ENCODE measurements around the gene TOB2. TPM values are rescaled to one million over a fixed set of nuclear protein-coding genes. Genes with fewer than 3 reads are reported as not detected.

The TOB2 gene, protein sequence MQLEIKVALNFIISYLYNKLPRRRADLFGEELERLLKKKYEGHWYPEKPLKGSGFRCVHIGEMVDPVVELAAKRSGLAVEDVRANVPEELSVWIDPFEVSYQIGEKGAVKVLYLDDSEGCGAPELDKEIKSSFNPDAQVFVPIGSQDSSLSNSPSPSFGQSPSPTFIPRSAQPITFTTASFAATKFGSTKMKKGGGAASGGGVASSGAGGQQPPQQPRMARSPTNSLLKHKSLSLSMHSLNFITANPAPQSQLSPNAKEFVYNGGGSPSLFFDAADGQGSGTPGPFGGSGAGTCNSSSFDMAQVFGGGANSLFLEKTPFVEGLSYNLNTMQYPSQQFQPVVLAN
- 19.9 and 23.4 TPM in 2 replicates for total RNA-seq (2014; rRNA removed; shearing (Covaris generic))
- polyA plus RNA-seq (2015; cell fraction: cytosol; rRNA removed), result 27.3 and 31.6 TPM in 2 replicates
- 20.5 and 31.5 TPM in 2 replicates for polyA plus RNA-seq (2015; cell fraction: nucleus; rRNA removed)

GRCh38 chr22:41446639-41447434, at the start of gene TOB2:
Gene TOB2, minus strand, starts transcription at chr22:41446801. Its CDS starts 9,456 bp downstream, at chr22:41437345.
- DNase-seq (ENCODE audit: low read depth, low spot score), result peak; percentile 92
- in situ Hi-C loops (cut with HindIII; ENCODE audit: low pct_unique_long_range_greater_than_20kb, low sequenced_read_pairs), result no loop called here

DNA sequence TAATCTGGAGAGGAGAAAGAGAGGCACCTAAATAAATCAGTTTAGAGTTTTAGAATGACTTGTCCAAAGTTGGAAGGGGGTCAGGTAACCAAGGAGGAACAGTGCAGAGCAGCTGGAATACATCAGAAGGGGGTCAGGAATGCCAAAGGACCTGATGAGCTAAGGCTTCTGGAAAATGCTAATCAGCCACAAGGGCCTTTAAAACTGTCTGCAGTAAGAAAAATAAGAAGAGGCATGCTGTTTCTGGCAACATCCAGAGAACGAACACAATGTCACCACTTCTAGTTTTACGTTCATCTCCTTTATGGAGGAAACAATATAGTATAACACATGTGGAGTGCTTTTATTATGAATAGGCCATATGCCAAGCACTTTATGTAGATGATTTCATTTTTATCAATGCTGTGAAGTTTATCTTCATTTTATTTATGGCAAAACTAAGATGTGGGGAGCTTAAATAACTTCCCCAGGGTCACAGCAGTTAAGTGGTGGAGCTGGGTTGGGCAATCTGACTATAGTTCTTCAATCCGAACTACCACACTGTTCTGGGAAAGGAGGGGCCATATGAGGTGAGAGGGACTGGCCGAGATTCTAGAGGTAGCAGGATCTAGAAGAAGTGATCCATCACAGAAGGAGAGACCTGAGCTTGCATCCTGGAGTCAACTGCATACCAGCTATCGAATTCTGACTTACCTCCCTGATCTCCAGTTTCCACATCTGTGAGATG, 44.9 kb upstream of the TOB2 start:
- in situ Hi-C loops (cut with HindIII; ENCODE audit: low pct_unique_long_range_greater_than_20kb, low sequenced_read_pairs), result no loop called here
- DNase-seq (ENCODE audit: low read depth, low spot score), result no peak

- in situ Hi-C loops (cut with HindIII; ENCODE audit: low pct_unique_long_range_greater_than_20kb, low sequenced_read_pairs), result no loop called here
- DNase-seq (ENCODE audit: low read depth, low spot score), result no peak
Observed at GRCh38 chr22:41488596-41489385, 42.2 kb upstream of the TOB2 start.

GRCh38 chr22:41488076-41488475, 41.5 kb upstream of the TOB2 start:
- in situ Hi-C loops (cut with HindIII; ENCODE audit: low pct_unique_long_range_greater_than_20kb, low sequenced_read_pairs), result no loop called here
- no peak for DNase-seq (ENCODE audit: low read depth, low spot score)

DNA sequence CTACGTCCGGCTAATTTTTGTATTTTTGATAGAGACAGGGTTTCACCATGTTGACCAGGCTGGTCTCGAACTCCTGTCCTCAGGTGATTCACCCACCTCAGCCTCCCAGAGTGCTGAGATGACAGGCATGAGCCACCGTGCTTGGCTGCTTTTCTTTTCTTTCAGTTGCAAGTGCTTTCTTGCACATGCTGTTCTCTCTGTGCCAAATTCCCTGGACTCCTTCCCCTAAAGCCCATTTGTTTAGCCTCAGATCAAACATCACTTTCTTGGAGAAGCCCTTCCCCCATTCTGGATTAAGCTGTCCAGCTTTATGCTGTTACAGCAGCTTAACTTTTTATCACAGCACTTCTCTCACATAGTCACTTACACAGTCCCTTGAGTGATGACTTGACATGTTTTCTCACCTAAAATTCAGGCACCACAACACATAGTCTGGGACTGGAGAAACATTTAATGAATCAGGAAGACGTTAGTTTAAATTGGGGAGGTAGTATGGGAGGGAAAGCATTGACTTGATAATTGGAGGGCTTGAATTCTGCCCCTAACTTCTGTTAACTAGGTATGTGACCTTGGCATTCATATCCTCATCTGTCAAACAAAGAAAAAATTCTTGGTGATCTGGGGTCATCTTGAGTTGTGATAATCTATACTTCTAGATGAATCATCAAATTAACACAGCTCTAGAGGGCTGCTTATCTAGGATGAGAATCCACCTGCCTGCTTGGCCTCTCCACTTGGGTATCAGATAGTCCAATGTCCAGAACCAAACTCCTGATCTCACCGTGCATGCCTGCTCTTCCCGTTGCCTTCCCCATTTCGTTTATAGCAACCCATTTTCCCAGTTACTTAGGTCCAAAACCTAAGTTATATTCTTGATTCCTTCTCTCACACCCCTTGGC, 40.7 kb upstream of the TOB2 start:
- in situ Hi-C loops (cut with HindIII; ENCODE audit: low pct_unique_long_range_greater_than_20kb, low sequenced_read_pairs), result no loop called here

GRCh38 chr22:41485033-41485432, 38.4 kb upstream of the TOB2 start:
- DNase-seq (ENCODE audit: low read depth, low spot score), result no peak
- in situ Hi-C loops (cut with HindIII; ENCODE audit: low pct_unique_long_range_greater_than_20kb, low sequenced_read_pairs), result no loop called here

More for the DNA sequence above, 40.7 kb upstream of the TOB2 start:
- DNase-seq (ENCODE audit: low read depth, low spot score), result no peak

DNA sequence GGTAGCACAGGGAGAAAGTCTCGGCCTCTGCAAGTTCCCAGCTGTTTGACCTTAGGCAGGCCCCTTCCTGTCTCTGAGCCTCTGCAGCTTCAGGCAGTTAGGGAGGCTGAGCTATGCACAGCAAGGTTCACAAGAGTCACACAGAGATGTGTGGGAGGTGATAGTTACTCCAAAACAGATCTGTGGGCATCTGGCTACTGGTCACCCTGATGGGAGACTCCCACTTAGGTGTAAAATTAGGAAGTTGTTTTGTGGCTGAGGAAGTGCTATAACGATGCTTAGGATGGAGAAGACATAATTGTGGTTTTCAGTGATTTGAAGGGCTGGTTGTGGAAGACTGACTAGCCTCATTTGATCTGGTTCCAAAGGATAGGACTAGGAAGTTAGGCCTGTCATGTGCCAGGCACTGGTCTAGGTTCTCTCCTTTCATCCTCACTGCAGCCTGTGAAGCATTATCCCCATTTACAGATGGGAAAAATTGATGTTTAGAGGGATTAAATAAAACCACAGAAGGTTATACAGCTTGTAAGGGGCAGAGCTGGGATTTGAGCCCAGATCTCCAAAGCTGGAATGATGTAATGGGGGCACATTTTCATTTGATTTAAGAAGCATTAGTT, 35.8 kb upstream of the TOB2 start:
- in situ Hi-C loops (cut with HindIII; ENCODE audit: low pct_unique_long_range_greater_than_20kb, low sequenced_read_pairs), result no loop called here
- DNase-seq (ENCODE audit: low read depth, low spot score), result no peak

GRCh38 chr22:41481925-41482318, 35.3 kb upstream of the TOB2 start:
- in situ Hi-C loops (cut with HindIII; ENCODE audit: low pct_unique_long_range_greater_than_20kb, low sequenced_read_pairs), result no loop called here
- no peak for DNase-seq (ENCODE audit: low read depth, low spot score)

GRCh38 chr22:41481131-41481830, 34.7 kb upstream of the TOB2 start:
- no peak for DNase-seq (ENCODE audit: low read depth, low spot score)
- in situ Hi-C loops (cut with HindIII; ENCODE audit: low pct_unique_long_range_greater_than_20kb, low sequenced_read_pairs), result no loop called here

- DNase-seq (ENCODE audit: low read depth, low spot score), result no peak
- in situ Hi-C loops (cut with HindIII; ENCODE audit: low pct_unique_long_range_greater_than_20kb, low sequenced_read_pairs), result no loop called here
Observed at GRCh38 chr22:41480397-41480735, 33.8 kb upstream of the TOB2 start.

GRCh38 chr22:41479671-41480396, 33.2 kb upstream of the TOB2 start:
- in situ Hi-C loops (cut with HindIII; ENCODE audit: low pct_unique_long_range_greater_than_20kb, low sequenced_read_pairs), result no loop called here
- DNase-seq (ENCODE audit: low read depth, low spot score), result no peak

GRCh38 chr22:41478891-41479521, 32.4 kb upstream of the TOB2 start:
- DNase-seq (ENCODE audit: low read depth, low spot score), result peak; percentile 40
- in situ Hi-C loops (cut with HindIII; ENCODE audit: low pct_unique_long_range_greater_than_20kb, low sequenced_read_pairs), result no loop called here

GRCh38 chr22:41478473-41478872, 31.9 kb upstream of the TOB2 start:
- DNase-seq (ENCODE audit: low read depth, low spot score), result no peak
- in situ Hi-C loops (cut with HindIII; ENCODE audit: low pct_unique_long_range_greater_than_20kb, low sequenced_read_pairs), result no loop called here

- in situ Hi-C loops (cut with HindIII; ENCODE audit: low pct_unique_long_range_greater_than_20kb, low sequenced_read_pairs), result loop anchor here (5.0 kb wide), 1 partner anchor 37 kb away; no protein-coding TSS in a partner anchor
- no peak for DNase-seq (ENCODE audit: low read depth, low spot score)
Observed at GRCh38 chr22:41474872-41475451, 28.4 kb upstream of the TOB2 start.
